DND-41 (cell line): Measurements from ENCODE around the gene N4BP2.

Source experiments
- CTCF ChIP-seq: IDR thresholded peaks from 2 replicates; pipeline ENCODE4 v1.5.1; 2012; ENCODE audit warnings: borderline replicate concordance, low read length, moderate library complexity, mild to moderate bottlenecking; ENCODE audit not compliant: poor library complexity, severe bottlenecking; ENCODE audit errors: extremely low read depth
- EZH2 ChIP-seq: IDR thresholded peaks from 3 replicates; pipeline ENCODE4 v1.6.1; 2012; ENCODE audit warnings: borderline replicate concordance, low read depth, mild to moderate bottlenecking, moderate library complexity, low read length, inconsistent platforms; ENCODE audit not compliant: severe bottlenecking

GRCh38 chr4:40194602-40195161 is 138.0 kb downstream of the N4BP2 start:
- no peak for TF ChIP-seq CTCF
- TF ChIP-seq EZH2 = no peak
